ENCODE data around the gene OR13H1.
"Not testable (repeated sequence)": the region's sequence is repeated elsewhere in the genome, so short reads cannot be mapped to it uniquely, and the experiment has no call there.

OR13H1 gene, protein sequence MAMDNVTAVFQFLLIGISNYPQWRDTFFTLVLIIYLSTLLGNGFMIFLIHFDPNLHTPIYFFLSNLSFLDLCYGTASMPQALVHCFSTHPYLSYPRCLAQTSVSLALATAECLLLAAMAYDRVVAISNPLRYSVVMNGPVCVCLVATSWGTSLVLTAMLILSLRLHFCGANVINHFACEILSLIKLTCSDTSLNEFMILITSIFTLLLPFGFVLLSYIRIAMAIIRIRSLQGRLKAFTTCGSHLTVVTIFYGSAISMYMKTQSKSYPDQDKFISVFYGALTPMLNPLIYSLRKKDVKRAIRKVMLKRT

DNA sequence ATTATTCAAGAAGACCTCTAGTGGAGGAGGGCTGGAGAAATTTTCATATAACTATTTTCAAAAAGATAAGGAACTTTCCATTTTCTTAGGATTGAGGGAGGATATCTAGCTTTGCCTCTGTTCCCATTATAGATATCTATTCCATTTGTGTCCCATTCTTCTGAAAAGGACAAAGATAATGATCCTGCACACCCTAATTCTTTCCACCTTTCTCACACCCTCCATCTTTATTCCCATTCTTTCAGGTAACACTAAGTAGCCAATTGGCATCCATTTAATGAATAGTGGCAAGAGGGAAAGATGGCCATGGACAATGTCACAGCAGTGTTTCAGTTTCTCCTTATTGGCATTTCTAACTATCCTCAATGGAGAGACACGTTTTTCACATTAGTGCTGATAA, at the start of gene OR13H1:
Gene OR13H1 (plus strand): TSS at position 301 of the 400 bp plus-strand sequence. CDS start 0 bp downstream, at position 301.
- no peak for DNase-seq (ENCODE audit: low read depth in 2 of 2)

DNA sequence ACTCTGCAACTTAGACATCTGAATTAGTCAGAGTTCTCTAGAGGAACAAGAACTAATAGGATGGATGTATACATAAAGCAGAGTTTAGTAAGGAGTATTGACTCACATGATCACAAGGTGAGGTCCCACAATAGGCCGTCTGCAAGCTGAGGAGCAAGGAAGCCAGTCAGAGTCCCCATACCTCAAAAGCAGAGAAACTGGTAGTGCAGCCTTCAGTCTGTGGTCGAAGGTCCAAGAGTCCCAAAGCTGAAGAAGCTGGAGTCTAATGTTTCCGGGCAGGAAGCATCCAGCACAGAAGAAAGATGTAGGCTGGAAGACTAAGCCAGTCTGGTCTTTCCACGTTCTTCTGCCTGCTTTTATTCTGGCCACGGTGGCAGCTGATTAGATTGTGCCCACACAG, 42.3 kb upstream of the OR13H1 start:
- DNase-seq (ENCODE audit: low read depth in 2 of 2), result not testable (repeated sequence)

DNA sequence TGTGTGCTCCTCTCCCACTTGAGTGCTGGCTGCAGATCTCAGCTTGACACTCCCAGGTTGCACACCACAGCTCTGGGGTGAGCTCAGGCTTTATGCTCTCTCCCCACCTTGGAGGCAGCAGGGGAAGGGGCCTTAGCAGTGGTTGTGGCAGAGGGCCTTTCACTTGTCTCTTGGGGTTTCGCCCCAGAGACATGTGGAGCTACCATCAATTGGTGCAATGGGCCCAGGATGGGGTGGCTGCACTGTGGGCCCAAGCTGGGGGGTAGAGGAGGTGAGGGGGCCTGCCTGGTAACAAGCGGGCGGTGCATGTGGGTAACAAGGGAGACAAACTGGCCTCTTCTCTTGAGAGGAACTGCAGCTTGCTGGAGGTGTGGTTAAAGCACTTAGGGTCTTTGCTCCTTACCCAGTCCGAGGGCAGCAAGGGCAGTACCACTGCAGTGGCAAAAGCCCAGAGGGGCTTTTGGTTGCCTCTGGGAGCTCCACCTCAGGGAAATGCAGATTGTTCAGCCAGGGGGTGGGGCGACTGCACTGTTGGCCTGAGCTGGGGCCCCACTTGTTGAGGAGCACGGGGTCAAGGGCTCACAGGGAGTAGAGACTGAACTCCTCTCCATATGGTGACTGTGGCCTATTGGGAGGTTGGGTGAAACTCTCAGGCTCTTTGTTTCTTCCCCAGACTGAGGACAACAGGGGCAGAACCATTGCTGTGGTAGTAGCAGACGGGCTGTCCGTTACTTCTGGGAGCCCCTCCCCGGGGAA, 30.5 kb upstream of the OR13H1 start:
- no peak for DNase-seq (ENCODE audit: low read depth in 2 of 2)

DNA sequence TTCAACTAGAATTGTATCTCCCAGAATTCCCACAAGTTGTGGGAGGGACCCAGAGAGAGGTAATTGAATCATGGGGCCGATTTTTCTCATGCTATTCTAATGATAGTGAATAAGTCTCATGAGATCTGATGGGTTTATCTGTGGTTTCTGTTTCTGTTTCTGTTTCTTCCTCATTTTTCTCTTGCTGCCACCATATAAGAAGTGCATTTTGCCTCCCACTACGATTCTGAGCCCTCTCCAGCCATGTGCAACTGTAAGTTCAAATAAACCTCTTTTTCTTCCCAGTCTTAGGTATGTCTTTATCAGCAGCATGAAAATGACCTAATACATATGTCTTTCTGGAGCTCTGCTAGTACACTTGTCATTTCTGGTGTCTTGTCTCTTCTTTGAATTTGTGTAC, 22.1 kb upstream of the OR13H1 start:
- DNase-seq (ENCODE audit: low read depth in 2 of 2), result no peak

DNA sequence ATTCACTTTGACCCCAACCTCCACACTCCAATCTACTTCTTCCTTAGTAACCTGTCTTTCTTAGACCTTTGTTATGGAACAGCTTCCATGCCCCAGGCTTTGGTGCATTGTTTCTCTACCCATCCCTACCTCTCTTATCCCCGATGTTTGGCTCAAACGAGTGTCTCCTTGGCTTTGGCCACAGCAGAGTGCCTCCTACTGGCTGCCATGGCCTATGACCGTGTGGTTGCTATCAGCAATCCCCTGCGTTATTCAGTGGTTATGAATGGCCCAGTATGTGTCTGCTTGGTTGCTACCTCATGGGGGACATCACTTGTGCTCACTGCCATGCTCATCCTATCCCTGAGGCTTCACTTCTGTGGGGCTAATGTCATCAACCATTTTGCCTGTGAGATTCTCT, 344 bp downstream of the OR13H1 start:
- no peak for DNase-seq (ENCODE audit: low read depth in 2 of 2)

DNA sequence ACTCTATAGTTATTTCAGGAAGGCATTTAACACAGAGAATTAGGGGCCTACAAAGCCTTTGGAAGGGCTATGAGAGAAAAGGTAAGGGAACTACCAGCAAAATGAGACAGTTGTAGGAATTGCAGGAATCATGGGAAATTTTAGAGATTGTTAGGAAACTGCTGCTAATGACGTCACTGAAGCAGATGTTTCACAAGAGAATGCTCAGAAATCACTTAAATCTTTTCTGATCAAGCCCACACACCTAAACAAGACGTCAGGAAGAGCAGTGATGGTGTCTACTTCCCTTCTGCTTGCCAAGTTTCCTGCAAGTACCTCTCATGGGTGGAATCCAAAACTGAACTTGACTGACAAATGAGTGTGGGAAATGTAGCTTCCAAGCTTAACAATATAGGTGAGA, 5.1 kb downstream of the OR13H1 start:
- DNase-seq (ENCODE audit: low read depth in 2 of 2), result no peak

DNA sequence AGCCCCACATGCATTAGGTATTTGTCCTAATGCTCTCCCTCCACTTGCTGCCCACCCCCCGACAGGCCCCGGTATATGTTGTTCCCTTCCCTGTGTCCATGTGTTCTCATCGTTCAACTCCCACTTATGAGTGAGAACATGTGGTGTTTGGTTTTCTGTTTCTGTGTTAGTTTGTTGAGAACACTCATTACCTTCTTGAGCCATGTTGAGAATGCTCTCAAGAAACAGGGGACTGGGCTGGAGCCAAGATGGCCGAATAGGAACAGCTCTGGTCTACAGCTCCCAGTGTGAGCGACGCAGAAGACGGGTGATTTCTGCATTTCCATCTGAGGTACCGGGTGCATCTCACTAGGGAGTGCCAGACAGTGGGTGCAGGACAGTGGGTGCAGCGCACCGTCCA, 8.6 kb downstream of the OR13H1 start:
- DNase-seq (ENCODE audit: low read depth in 2 of 2), result not testable (repeated sequence)

DNA sequence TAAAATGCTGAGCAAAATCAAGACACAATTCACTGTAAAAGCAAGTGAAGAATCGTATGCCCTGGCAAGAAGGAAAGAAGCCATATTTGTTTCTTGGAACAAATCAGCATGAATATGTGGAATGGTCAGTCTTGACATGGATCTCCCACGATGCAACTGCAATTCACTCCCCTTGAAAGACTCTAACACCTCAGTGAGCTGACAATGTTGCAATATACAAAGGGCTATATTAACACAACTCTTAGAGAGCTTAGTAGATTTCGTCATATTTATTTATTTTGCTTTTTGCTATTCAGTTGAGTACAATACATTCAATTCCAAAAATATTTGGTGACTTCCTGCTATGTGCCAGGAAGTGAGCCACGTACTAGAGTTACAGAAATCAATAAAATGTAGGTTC, 14.7 kb downstream of the OR13H1 start:
- no peak for DNase-seq (ENCODE audit: low read depth in 2 of 2)

DNA sequence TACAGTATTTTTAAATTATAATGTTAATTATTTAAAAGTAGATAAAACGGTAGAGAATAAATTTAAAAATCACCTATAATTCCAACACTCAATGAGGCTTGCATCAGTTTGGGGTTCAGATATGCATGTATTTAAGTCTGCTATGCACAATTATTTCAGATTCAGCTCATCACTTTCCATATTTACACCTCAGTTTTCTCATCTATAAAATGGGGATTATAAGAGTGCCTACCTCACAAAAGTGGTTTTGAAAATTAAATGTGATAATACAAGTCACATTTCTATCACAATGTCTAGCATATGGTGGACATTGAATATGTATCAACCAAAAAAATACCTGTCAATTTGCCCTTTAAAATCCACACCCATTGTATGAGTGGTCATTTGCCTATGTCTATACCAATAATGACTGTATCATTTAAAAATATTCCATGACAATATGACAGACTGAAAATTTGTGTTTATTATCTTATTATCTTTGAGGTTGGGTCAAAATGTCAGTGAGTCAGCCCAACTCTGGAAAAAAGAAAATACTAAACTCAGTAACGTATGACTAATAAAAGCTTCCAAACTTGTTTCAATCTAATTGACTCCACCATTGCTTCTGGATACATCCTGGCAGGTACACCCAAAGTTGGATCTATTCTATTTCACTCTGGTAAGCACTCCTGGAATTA, 20.8 kb downstream of the OR13H1 start:
- no peak for DNase-seq (ENCODE audit: low read depth in 2 of 2)

DNA sequence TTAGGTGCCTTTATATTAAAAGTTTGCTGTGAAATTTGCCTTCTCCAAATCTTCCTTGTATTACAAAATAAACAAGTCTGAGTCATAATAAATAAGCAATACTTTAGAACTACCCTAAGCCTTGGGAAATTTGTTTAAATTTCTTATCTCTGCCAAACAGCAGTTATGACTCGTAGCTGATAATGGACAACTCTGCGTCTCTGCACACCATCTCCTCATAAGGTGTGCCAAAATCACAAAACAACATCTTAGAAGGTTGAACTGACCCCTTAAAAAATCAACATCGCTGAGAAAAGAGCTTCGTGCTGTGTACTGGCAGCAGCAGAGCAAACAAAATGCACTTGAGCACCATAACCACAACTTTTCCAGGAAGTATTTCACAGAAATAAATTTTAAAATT, 22.0 kb downstream of the OR13H1 start:
- DNase-seq (ENCODE audit: low read depth in 2 of 2), result no peak

DNA sequence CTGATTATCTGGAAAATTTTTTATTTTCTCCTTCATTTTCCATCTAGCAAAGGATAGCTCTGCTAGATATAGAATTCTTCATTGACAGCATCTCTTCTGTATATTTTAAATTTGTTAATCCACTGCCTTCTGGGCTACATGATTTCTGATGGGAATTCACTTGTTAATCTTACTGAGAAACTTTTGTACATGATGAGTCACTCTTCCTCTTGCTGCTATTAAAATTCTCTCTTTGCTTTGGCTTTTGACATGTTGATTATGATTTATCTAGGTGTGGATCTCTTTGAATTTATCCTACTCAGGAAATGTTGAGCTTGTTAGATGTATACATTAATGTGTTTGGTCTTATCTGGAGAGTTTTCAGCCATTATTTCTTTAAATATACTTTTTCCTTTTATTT, 27.5 kb downstream of the OR13H1 start:
- no peak for DNase-seq (ENCODE audit: low read depth in 2 of 2)

DNA sequence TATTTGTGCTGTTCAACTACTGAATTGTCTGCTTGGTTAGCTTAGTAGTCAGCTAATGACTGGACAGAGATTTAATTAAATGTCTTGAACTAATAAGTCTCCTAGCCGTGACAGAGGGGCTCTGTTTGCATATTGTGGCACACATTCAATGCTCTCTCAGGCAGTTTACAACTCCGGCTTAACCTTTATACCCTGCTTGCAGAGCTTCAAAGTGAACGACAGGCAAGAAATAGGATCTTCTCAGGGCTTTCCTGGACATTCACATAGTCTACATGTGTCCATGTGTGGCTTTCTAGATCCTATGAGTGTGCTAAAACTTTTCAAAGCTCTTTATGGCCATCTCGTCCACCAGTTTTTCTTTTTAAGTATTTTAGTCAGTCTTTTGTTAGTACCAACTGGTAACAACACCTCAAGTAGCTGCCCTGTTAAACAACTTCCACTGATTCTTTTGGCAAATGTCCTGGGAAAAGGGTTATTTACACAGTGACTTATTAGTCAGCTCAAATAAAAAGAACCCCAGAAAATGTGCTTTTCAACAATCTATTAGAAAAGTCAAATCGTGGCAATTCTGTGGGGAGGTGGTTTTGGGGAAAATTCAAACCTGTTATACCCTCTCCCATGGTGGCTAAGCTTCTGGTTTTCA, 28.6 kb downstream of the OR13H1 start:
- DNase-seq (ENCODE audit: low read depth in 2 of 2), result no peak

DNA sequence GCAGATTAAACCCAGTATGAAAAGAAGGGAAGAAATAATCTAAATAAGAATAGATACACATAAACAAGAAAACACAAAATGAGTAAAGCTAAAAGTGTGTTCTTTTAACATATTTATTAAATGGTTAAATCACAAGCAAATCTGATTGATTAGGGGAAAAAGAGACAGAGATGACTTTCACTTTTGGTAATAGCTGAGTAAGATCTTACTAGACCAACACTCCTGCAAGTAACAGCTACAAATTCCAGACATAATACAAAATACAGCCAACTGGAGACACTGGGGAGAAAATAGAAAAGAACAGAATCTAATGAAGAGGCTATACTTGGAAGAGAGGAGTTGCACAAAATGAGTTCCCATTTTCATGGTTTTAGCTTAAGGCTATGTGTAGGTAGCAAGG, 33.5 kb downstream of the OR13H1 start:
- no peak for DNase-seq (ENCODE audit: low read depth in 2 of 2)

DNA sequence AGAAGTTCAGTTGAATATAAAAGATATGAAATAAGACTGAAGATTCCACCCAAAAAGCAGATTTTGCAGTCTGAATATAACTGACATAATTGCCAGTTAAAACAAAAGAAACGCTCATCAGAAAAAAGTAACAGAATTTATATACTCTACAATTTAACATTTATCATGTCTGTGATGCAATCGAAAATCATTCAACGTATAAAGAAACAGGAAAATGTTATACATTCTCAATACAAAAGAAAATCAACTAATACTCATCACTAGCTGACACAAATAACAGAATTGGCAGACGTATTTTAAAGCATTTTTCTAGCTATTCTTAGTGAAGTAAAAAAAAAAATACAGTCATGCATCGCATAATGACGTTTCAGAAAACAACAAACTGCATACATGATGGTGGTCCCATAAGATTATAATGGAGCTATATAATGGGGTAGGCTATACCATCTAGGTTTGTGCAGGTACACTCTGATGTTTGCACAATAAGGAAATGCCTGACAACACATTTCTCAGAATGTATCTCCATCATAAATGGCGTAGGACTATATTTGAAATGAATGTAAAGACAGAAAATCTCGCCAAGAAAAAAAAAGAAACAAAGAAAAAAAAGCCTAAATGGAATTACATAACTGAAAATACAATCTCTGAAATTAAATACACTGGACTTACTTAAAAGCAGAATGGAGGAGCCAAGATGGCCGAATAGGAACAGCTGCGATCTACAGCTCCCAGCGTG, 34.3 kb downstream of the OR13H1 start:
- DNase-seq (ENCODE audit: low read depth in 2 of 2), result no peak

DNA sequence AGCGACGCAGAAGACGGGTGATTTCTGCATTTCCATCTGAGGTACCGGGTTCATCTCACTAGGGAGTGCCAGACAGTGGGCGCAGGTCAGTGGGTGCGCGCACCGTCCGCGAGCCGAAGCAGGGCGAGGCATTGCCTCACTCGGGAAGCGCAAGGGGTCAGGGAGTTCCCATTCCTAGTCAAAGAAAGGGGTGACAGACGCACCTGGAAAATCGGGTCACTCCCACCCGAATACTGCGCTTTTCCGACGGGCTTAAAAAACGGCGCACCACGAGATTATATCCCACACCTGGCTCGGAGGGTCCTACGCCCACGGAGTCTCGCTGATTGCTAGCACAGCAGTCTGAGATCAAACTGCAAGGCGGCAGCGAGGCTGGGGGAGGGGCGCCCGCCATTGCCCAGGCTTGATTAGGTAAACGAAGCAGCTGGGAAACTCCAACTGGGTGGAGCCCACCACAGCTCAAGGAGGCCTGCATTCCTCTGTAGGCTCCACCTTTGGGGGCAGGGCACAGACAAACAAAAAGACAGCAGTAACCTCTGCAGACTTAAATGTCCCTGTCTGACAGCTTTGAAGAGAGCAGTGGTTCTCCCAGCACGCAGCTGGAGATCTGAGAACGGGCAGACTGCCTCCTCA, 35.0 kb downstream of the OR13H1 start:
- DNase-seq (ENCODE audit: low read depth in 2 of 2), result not testable (repeated sequence)

DNA sequence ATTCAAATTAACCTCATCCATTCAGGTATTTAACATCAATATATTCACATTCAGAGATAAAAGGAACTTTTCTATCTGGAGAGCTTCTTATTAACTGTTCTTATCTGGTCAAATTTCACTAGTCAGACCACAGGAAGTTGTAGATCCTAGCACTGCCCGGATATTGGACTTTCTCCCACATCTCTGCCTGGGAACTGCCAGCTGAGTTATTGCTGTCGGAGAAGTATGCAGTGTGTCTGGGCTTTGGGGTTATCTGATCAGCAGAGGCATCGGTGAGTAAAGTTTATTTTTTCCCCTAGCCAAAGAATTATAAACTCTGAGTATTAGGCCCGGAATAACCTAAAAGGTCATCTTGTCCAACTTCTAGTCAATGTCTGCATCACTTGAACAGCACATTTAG, 45.1 kb downstream of the OR13H1 start:
- DNase-seq (ENCODE audit: low read depth in 2 of 2), result no peak
